Measurements from ENCODE around the gene KDM3B. TPM values are rescaled to one million over a fixed set of nuclear protein-coding genes. Genes with fewer than 3 reads are reported as not detected.

The KDM3B gene
- total RNA-seq, 2 donors from 2014 or later, result 62.3 to 77.5 TPM

DNA sequence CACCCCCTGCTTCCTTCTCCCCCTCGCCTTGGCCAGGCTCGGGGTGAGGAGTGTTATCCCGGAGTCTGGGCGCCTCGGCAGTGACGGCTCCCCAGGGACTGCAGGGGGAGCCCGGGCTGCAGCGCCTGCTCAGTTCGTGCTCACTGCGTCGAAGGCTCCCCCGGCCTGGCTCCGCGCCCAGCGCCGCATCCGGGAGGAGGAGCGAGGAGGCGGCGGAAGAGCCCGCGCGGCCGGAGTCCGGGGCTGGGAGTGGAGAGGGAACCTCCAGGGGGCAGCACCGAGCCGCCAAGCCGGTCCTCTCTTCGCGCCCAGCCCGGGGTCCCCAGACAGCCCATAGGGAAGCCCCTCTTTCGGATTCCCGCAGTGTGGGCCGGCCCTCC is 111.5 kb downstream of the KDM3B start:
- peak; percentile 97 for DNase-seq
- H3K27me3 ChIP-seq, result no peaks in the 10 kb centered on the region
- no peaks in the 10 kb centered on the region for H3K9me3 ChIP-seq
- peak overlapping the region; percentile 81 for H3K4me3 ChIP-seq
- peak overlapping the region; percentile 90 for H3K27ac ChIP-seq
- peak overlapping the region; percentile 79 to 98 for H3K9ac ChIP-seq (ENCODE audit: low read depth in 2 of 2, low read length in 2 of 2)
- H3K4me1 ChIP-seq, result peaks cover 3% of the 10 kb centered on the region
- TF ChIP-seq CTCF (IDR thresholded peaks at IDR 0.05), result peak; percentile 94
- intact Hi-C loops (cut with DNase I), result no loop called here
- no peaks in the 10 kb centered on the region for H3K36me3 ChIP-seq

- no peaks in the 10 kb centered on the region for H3K9me3 ChIP-seq
- peaks cover 3% of the 10 kb centered on the region for H3K4me1 ChIP-seq
- H3K27me3 ChIP-seq, result no peaks in the 10 kb centered on the region
- peak overlapping the region; percentile 79 to 98 for H3K9ac ChIP-seq (ENCODE audit: low read depth in 2 of 2, low read length in 2 of 2)
- peak overlapping the region; percentile 90 for H3K27ac ChIP-seq
- H3K36me3 ChIP-seq, result no peaks in the 10 kb centered on the region
- peak; percentile 98 for DNase-seq
- intact Hi-C loops (cut with DNase I), result loop anchor here (5.0 kb wide), 1 partner anchor 38 kb away; no protein-coding TSS in a partner anchor
- TF ChIP-seq CTCF (IDR thresholded peaks at IDR 0.05), result no peak
- peak overlapping the region; percentile 81 for H3K4me3 ChIP-seq
These were observed 112.1 kb downstream of the KDM3B start for GRCh38 chr5:138464388-138465260.

- H3K27me3 ChIP-seq, result no peaks in the 10 kb centered on the region
- intact Hi-C loops (cut with DNase I), result loop anchor here (5.0 kb wide), 1 partner anchor 37 kb away; no protein-coding TSS in a partner anchor
- no peak for TF ChIP-seq CTCF (IDR thresholded peaks at IDR 0.05)
These were observed 113.0 kb downstream of the KDM3B start, which contains the start of gene EGR1 for GRCh38 chr5:138465261-138466124. Gene EGR1 (plus strand): TSS chr5:138465479. CDS start chr5:138465762, 283 bp downstream.

GRCh38 chr5:138466125-138466899 is 113.8 kb downstream of the KDM3B start:
- intact Hi-C loops (cut with DNase I), result loop anchor here (5.0 kb wide), 1 partner anchor 36 kb away; no protein-coding TSS in a partner anchor
- no peak overlapping the region for H3K27ac ChIP-seq
- no peaks in the 10 kb centered on the region for H3K27me3 ChIP-seq
- no peaks in the 10 kb centered on the region for H3K36me3 ChIP-seq
- H3K9ac ChIP-seq (ENCODE audit: low read depth in 2 of 2, low read length in 2 of 2), result peak overlapping the region; percentile 52 to 86
- H3K4me1 ChIP-seq, result peaks cover 3% of the 10 kb centered on the region
- H3K9me3 ChIP-seq, result no peaks in the 10 kb centered on the region
- no peak for TF ChIP-seq CTCF (IDR thresholded peaks at IDR 0.05)
- peak; percentile 38 for DNase-seq
- H3K4me3 ChIP-seq, result peak overlapping the region; percentile 81

More at GRCh38 chr5:138465261-138466124, 113.0 kb downstream of the KDM3B start, which contains the start of gene EGR1:
- DNase-seq, result peak; percentile 95
- Histone ChIP-seq H3K27ac (peak within 1 kb of the TSS; percentile 90), H3K36me3 (no peaks in the 10 kb centered on the region), H3K9me3 (no peaks in the 10 kb centered on the region), H3K9ac (ENCODE audit: low read depth in 2 of 2, low read length in 2 of 2) (peak within 1 kb of the TSS; percentile 79 to 98), H3K4me3 (peak within 1 kb of the TSS; percentile 81), H3K4me1 (peaks cover 3% of the 10 kb centered on the region)

Measured in colonic mucosa (tissue), 4 donors.